ENCODE results near the gene DDI1.

The DDI1 gene

DNA sequence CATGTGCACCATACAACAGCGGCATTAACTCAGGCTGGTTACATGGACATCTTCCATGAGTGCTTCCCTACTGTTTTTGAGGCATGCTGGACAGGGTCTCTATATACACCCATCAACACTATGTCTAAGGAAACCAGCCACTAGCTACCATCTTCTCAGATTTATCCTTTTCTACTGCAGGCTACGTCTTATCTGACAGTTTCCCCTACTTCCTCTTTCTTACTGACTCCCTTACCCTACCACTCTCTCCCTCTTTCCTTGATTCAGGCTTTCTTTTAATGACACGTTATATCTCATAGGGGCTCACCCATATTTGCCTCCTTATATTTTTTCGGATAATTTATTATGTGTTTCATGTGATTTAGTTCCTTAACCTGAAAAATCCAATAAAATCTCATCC lies 41.8 kb downstream of the DDI1 start:
- no peak for DNase-seq (ENCODE audit: low read depth in 2 of 2)

- DNase-seq (ENCODE audit: low read depth in 2 of 2), result no peak
Measured at GRCh38 chr11:104078995-104079394, 42.6 kb downstream of the DDI1 start.

DNA sequence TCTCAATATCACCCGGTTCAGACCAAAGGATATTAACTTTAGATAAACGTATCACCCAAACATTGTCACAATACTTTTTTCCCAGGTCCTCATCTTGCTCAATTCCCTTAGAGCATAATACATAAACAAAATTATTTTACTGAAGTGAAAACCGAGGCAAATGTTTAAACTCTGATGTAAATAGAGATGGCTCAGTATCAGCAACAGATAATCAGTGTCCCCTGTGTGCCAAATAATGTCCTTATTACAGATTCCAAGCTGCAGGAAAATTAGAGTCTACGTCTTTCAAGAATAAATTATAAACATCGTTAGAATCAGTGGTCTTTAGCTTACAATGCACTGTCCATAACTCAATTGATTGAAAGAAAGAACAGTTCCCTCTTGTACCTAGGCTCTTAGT lies 50.2 kb downstream of the DDI1 start:
- DNase-seq (ENCODE audit: low read depth in 2 of 2), result no peak
